Astrocyte (in vitro differentiated cells and primary cell): Measurements from ENCODE around the gene TPM1. TPM values are rescaled to one million over a fixed set of nuclear protein-coding genes. Genes with fewer than 3 reads are reported as not detected.

Source experiments
- DNase-seq: peaks from one replicate; pipeline ENCODE4 v3.0.0-alpha.2; 2010; ENCODE audit warnings: low read depth
- FAIRE-seq: peaks from 2 replicates; lab custom pipeline; 2011; peaks lifted over from hg19 to GRCh38; lab: Jason Lieb, UNC
- H2AFZ ChIP-seq: 2 replicates; pipeline ENCODE4 v1.6.0; 2012; ENCODE audit warnings: low read depth, low read length, inconsistent platforms
- H3K27ac ChIP-seq: 2 replicates; pipeline ENCODE4 v1.5.1; 2011; ENCODE audit warnings: low read depth, low read length, inconsistent platforms
- H3K27me3 ChIP-seq: 2 replicates; pipeline ENCODE4 v1.6.0; 2011; ENCODE audit warnings: low read length, inconsistent platforms; ENCODE audit not compliant: insufficient read depth
- H3K36me3 ChIP-seq: 2 replicates; pipeline ENCODE4 v1.5.1; 2011; ENCODE audit warnings: low read length, inconsistent platforms; ENCODE audit not compliant: insufficient read depth
- H3K4me1 ChIP-seq: 2 replicates; pipeline ENCODE4 v1.5.1; 2011; ENCODE audit warnings: low read length, inconsistent platforms; ENCODE audit not compliant: insufficient read depth
- H3K4me2 ChIP-seq: 2 replicates; pipeline ENCODE4 v1.6.0; 2012; ENCODE audit warnings: low read length, inconsistent platforms
- H3K4me3 ChIP-seq: 2 replicates; pipeline ENCODE4 v1.5.1; 2011; ENCODE audit warnings: low read depth, mild to moderate bottlenecking, low read length, inconsistent platforms; ENCODE audit not compliant: insufficient read depth
- H3K79me2 ChIP-seq: 2 replicates; pipeline ENCODE4 v1.6.0; 2012; ENCODE audit warnings: mild to moderate bottlenecking, low read length, inconsistent platforms; ENCODE audit not compliant: insufficient read depth
- H3K9ac ChIP-seq: 2 replicates; pipeline ENCODE4 v1.6.0; 2012; ENCODE audit warnings: mild to moderate bottlenecking, low read length, inconsistent platforms
- H3K9me3 ChIP-seq: 2 replicates; pipeline ENCODE4 v1.5.1; 2012; ENCODE audit warnings: low read depth, mild to moderate bottlenecking, low read length, inconsistent platforms; ENCODE audit not compliant: insufficient read depth
- H4K20me1 ChIP-seq: 2 replicates; pipeline ENCODE4 v1.6.0; 2012; ENCODE audit warnings: low read length, inconsistent platforms; ENCODE audit not compliant: insufficient read depth
- H3K27ac Mint-ChIP-seq: one replicate; pipeline ENCODE4 v1.8.0; 2021; ENCODE audit warnings: mild to moderate bottlenecking, mixed read lengths; ENCODE audit not compliant: unreplicated experiment
- H3K27me3 Mint-ChIP-seq: one replicate; pipeline ENCODE4 v1.8.0; 2021; ENCODE audit warnings: low read depth, mixed read lengths; ENCODE audit not compliant: unreplicated experiment
- H3K36me3 Mint-ChIP-seq: one replicate; pipeline ENCODE4 v1.8.0; 2021; ENCODE audit warnings: low read depth, mixed read lengths; ENCODE audit not compliant: unreplicated experiment
- H3K4me1 Mint-ChIP-seq: one replicate; pipeline ENCODE4 v1.8.0; 2021; ENCODE audit warnings: low read depth, mixed read lengths; ENCODE audit not compliant: unreplicated experiment
- H3K4me3 Mint-ChIP-seq: one replicate; pipeline ENCODE4 v1.8.0; 2021; ENCODE audit warnings: mild to moderate bottlenecking, moderate library complexity, mixed read lengths; ENCODE audit not compliant: unreplicated experiment
- H3K9me3 Mint-ChIP-seq: one replicate; pipeline ENCODE4 v1.8.0; 2021; ENCODE audit warnings: mild to moderate bottlenecking, mixed read lengths; ENCODE audit not compliant: unreplicated experiment
- CTCF ChIP-seq: IDR thresholded peaks from 2 replicates; pipeline ENCODE4 v1.5.1; 2011; ENCODE audit warnings: low read depth, mild to moderate bottlenecking, inconsistent platforms, low read length, moderate library complexity; ENCODE audit not compliant: insufficient read depth
- EZH2 ChIP-seq: IDR thresholded peaks from 2 replicates; pipeline ENCODE4 v1.6.1; 2012; ENCODE audit warnings: mild to moderate bottlenecking, low read length, inconsistent platforms; ENCODE audit not compliant: insufficient read depth
- total RNA-seq: library from RNA; stranded (reverse); gene quantifications from 2 replicates; pipeline ENCODE4 v1.2.1, GENCODE V29; 2021

The TPM1 gene
- total RNA-seq, 1 donor from 2014 or later = 2,922 TPM

DNA sequence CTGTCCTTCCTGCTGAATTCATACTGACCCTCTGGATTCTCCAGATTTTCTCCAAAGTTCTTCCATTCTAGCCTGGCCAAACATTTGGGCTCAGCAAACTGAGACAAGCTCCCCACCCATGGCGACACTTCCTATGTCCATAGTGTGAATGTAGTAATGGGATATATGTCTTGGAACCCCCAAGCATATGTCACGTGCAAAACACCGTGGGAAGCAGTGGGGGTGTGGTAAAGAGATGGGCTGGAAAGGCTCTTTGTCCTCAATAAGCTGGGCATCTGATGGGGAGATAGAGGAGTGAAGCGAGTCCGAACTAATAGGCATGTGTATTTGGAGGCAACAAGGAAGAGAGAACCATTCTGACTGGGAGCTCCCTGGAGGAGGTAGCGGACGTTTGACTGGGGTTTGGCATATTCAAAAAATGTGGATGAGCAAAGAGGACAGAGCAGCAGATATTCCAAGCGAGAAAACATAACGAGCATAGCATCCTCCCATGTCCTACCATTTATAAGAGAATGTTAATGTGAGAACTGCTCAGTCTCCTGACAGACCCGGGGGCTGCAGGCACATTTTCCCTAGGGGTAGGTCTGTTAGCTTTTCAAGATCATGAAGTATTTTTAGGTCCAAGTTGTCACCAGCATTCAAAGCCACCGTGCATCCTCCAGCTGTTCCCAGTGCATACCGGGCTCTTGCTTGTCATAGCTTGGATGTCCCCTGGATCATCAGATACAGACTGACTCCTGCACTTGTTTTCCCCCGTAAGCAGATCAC lies 25.6 kb downstream of the TPM1 start:
- H3K4me3 ChIP-seq = no peak overlapping the region
- Mint-ChIP-seq H3K27ac (peak overlapping the region; percentile 79), H3K9me3 (no peaks in the 10 kb centered on the region), H3K27me3 (no peaks in the 10 kb centered on the region), H3K4me1 (peaks cover 52% of the 10 kb centered on the region), H3K4me3 (peak overlapping the region; percentile 46), H3K36me3 (peaks cover 22% of the 10 kb centered on the region)
- H4K20me1 ChIP-seq = peaks cover 85% of the 10 kb centered on the region
- FAIRE-seq (no peak), DNase-seq (no peak)
- peaks cover 20% of the 10 kb centered on the region for H3K4me1 ChIP-seq
- peaks cover 9% of the 10 kb centered on the region for H3K79me2 ChIP-seq
- H3K9ac ChIP-seq = peak overlapping the region; percentile 17
- H2AFZ ChIP-seq = no peak overlapping the region
- no peaks in the 10 kb centered on the region for H3K27me3 ChIP-seq
- H3K4me2 ChIP-seq = no peak overlapping the region
- TF ChIP-seq EZH2 = no peak
- no peak for TF ChIP-seq CTCF
- H3K9me3 ChIP-seq = no peaks in the 10 kb centered on the region
- peak overlapping the region; percentile 5 for H3K27ac ChIP-seq
- H3K36me3 ChIP-seq = peaks cover 84% of the 10 kb centered on the region

DNA sequence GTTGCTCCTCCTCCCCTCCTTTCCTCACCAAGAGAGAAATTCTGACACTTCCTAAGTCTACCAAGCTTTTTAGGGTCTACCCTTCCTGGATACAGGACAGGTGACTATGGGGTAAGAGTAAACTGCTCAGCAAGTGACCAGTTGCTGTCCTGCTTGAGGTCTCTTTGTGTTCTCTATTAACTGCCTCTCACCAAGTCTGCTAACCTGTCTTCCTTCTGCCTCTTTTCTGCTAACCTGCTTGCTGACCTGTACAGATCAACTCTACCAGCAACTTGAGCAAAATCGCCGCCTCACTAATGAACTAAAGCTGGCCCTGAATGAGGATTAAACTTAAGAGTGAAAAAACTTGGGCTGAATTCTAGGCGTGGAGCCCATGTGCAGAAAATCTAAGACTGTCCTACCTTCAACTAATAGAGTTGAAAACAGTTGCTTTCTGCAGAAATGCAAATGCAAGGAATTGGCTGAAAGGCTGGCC lies 27.1 kb downstream of the TPM1 start:
- H3K9me3 ChIP-seq = no peaks in the 10 kb centered on the region
- peaks cover 70% of the 10 kb centered on the region for H3K36me3 ChIP-seq
- Mint-ChIP-seq H3K27me3 (no peaks in the 10 kb centered on the region), H3K4me3 (no peak overlapping the region), H3K36me3 (peaks cover 22% of the 10 kb centered on the region), H3K27ac (peak overlapping the region; percentile 76), H3K4me1 (peaks cover 51% of the 10 kb centered on the region), H3K9me3 (no peaks in the 10 kb centered on the region)
- H3K79me2 ChIP-seq = peaks cover 4% of the 10 kb centered on the region
- peak overlapping the region; percentile 15 for H3K27ac ChIP-seq
- H3K4me2 ChIP-seq = no peak overlapping the region
- peaks cover 71% of the 10 kb centered on the region for H4K20me1 ChIP-seq
- FAIRE-seq (no peak), DNase-seq (no peak)
- no peak overlapping the region for H3K4me3 ChIP-seq
- peaks cover 14% of the 10 kb centered on the region for H3K4me1 ChIP-seq
- peak overlapping the region; percentile 24 for H3K9ac ChIP-seq
- TF ChIP-seq CTCF (no peak), EZH2 (no peak)
- H3K27me3 ChIP-seq = no peaks in the 10 kb centered on the region
- H2AFZ ChIP-seq = no peak overlapping the region

- Mint-ChIP-seq H3K27me3 (no peaks in the 10 kb centered on the region), H3K36me3 (peaks cover 18% of the 10 kb centered on the region), H3K27ac (peak overlapping the region; percentile 59), H3K9me3 (no peaks in the 10 kb centered on the region), H3K4me1 (peaks cover 51% of the 10 kb centered on the region), H3K4me3 (no peak overlapping the region)
- Histone ChIP-seq H3K79me2 (peaks cover 4% of the 10 kb centered on the region), H2AFZ (no peak overlapping the region), H3K9me3 (no peaks in the 10 kb centered on the region), H3K27ac (peak overlapping the region; percentile 6), H3K4me1 (peaks cover 22% of the 10 kb centered on the region), H3K4me3 (no peak overlapping the region), H3K36me3 (peaks cover 61% of the 10 kb centered on the region), H3K4me2 (no peak overlapping the region), H3K27me3 (no peaks in the 10 kb centered on the region), H4K20me1 (peaks cover 61% of the 10 kb centered on the region), H3K9ac (no peak overlapping the region)
- TF ChIP-seq CTCF = no peak
- no peak for TF ChIP-seq EZH2
- FAIRE-seq (peak; percentile 45), DNase-seq (peak; percentile 77)
Observed at GRCh38 chr15:63070681-63071129, 28.2 kb downstream of the TPM1 start.
